Tibial nerve (tissue), 4 donors: ENCODE results near the gene ZNF408. TPM values are rescaled to one million over a fixed set of nuclear protein-coding genes. Genes with fewer than 3 reads are reported as not detected.
"Not testable (repeated sequence)": the region's sequence is repeated elsewhere in the genome, so short reads cannot be mapped to it uniquely, and the experiment has no call there.

ENCODE experiments used
- DNase-seq, 2 donors: peaks; one replicate each; pipeline ENCODE4 v3.0.0-alpha.2; 2019; ENCODE audit warnings: low spot score in 2 of 2
- H3K27ac ChIP-seq, 4 donors: fragments of 200-600 bp; sonication (generic) in 3 of 4; one replicate each; pipeline ENCODE4 v1.5.1; 2017 to 2019; ENCODE audit warnings: mild to moderate bottlenecking in 1 of 4
- H3K27me3 ChIP-seq, 2 donors: fragments of 200-600 bp; sonication (generic) in 1 of 2; one replicate each; pipeline versions ENCODE4 v1.5.1 to v1.6.0; 2017 to 2019
- H3K36me3 ChIP-seq, 3 donors: fragments of 200-600 bp; sonication (generic); one replicate each; pipeline ENCODE4 v1.5.1; 2018 to 2019
- H3K4me1 ChIP-seq, 4 donors: fragments of 200-600 bp; sonication (generic) in 3 of 4; one replicate each; pipeline ENCODE4 v1.5.1; 2017 to 2019
- H3K4me3 ChIP-seq, 4 donors: fragments of 200-600 bp; sonication (generic) in 3 of 4; one replicate each; pipeline ENCODE4 v1.5.1; 2017 to 2019; ENCODE audit warnings: mild to moderate bottlenecking in 1 of 4, moderate library complexity in 1 of 4
- H3K9me3 ChIP-seq, 4 donors: fragments of 200-600 bp; sonication (generic) in 3 of 4; one replicate each; pipeline ENCODE4 v1.5.1; 2017 to 2019
- CTCF ChIP-seq, 5 experiments: fragments of 200-600 bp in 3 of 5; fragments of 450-650 bp in 2 of 5; sonication (generic) in 3 of 5; IDR thresholded peaks; one replicate each; pipeline ENCODE4 v1.5.1; 2016 to 2019; ENCODE audit warnings: antibody characterized with exemption in 5 of 5, mild to moderate bottlenecking in 3 of 5, moderate library complexity in 2 of 5
- EP300 ChIP-seq, 2 donors: sonication (generic); formaldehyde crosslinking; IDR thresholded peaks; one replicate each; pipeline ENCODE4 v1.6.1; 2017; ENCODE audit warnings: antibody characterized with exemption in 2 of 2, mild to moderate bottlenecking in 1 of 2
- POLR2A ChIP-seq, 2 donors: fragments of 450-650 bp; IDR thresholded peaks; one replicate each; pipeline ENCODE4 v1.6.1; 2017; ENCODE audit warnings: antibody characterized with exemption in 2 of 2, mild to moderate bottlenecking in 2 of 2, moderate library complexity in 2 of 2
- WGBS, 2 donors: methylation state at CpG; one replicate each; pipeline ENCODE4 v1.1.5; 2018; 5-methylcytosine and 5-hydroxymethylcytosine counted together
- total RNA-seq, 4 donors: library from RNA; depleted of rRNA; stranded (reverse); fragments of >200 nt; gene quantifications; one replicate each; pipeline ENCODE4 v1.1.0, GENCODE V29; 2016

Gene ZNF408
- total RNA-seq, 4 donors from 2014 or later = 8.8 to 21.6 (median 13.7) TPM

DNA sequence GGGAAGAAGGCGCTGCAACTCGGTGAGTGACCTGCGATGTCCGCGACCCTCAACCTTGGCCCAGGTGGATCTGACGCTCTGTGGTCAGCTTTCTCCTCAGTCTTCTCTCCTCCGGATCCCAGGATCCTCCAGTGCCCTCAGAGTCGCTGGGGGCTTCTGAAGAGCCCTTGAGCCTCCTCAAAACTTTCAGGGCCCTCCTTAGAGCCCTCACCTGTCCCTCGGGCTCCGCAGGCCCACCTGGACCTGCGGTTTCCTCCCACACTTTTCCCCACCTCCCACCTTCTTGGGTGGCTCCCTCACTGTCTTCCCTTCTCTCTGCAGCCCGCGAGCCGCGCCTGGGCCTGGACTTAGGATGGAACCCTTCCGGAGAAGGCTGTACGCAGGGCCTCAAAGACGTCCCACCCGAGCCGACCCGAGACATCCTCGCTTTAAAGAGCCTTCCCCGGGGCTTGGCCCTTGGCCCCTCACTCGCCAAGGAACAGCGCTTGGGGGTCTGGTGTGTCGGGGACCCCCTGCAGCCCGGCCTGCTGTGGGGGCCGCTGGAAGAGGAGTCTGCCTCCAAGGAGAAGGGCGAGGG is 335 bp downstream of the ZNF408 start:
- Histone ChIP-seq H3K9me3 (no peaks in the 10 kb centered on the region), H3K36me3 (peaks cover 3 to 51% (median 25%) of the 10 kb centered on the region in 3 donors), H3K4me1 (peaks cover 0 to 56% (median 44%) of the 10 kb centered on the region in 4 donors), H3K27ac (peak overlapping the region; percentile 80 to 94 (median 92)), H3K27me3 (no peaks in the 10 kb centered on the region), H3K4me3 (peak overlapping the region; percentile 77 to 92 (median 86))
- 1% methylated on average over 27 to 29 of the region's 29 CpGs for WGBS, 2 donors
- TF ChIP-seq CTCF (IDR thresholded peaks at IDR 0.05) (no peak), POLR2A (IDR thresholded peaks at IDR 0.05) (no peak), EP300 (IDR thresholded peaks at IDR 0.05) (no peak)
- DNase-seq = no peak

DNA sequence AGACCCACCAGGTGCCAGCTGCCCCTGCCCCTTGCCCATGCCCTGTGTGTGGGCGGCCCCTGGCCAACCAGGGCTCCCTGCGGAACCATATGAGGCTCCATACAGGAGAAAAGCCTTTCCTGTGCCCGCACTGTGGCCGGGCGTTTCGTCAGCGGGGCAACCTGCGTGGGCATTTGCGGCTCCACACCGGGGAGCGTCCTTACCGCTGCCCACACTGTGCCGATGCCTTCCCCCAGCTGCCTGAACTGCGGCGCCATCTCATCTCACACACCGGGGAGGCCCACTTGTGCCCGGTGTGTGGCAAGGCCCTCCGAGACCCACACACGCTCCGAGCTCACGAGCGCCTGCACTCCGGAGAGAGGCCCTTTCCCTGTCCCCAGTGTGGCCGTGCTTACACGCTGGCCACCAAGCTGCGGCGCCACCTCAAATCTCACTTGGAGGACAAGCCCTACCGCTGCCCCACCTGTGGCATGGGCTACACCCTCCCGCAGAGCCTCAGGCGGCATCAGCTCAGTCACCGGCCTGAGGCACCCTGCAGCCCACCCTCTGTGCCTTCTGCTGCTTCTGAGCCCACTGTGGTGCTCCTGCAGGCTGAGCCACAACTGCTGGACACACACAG is 4.3 kb downstream of the ZNF408 start:
- H3K4me3 ChIP-seq = no peak overlapping the region
- H3K27me3 ChIP-seq = no peaks in the 10 kb centered on the region
- peaks cover 0 to 20% (median 13%) of the 10 kb centered on the region in 4 donors for H3K4me1 ChIP-seq
- TF ChIP-seq CTCF (IDR thresholded peaks at IDR 0.05) = no peak
- TF ChIP-seq EP300 (IDR thresholded peaks at IDR 0.05) = no peak
- no peak for TF ChIP-seq POLR2A (IDR thresholded peaks at IDR 0.05)
- no peaks in the 10 kb centered on the region for H3K9me3 ChIP-seq
- H3K36me3 ChIP-seq = peaks cover 3 to 69% (median 25%) of the 10 kb centered on the region in 3 donors
- DNase-seq = no peak
- WGBS, 2 donors = 95 to 96% methylated on average over 27 to 29 of the region's 31 CpGs
- H3K27ac ChIP-seq = no peak overlapping the region

- Histone ChIP-seq H3K9me3 (no peaks in the 10 kb centered on the region), H3K4me3 (no peak overlapping the region), H3K4me1 (peaks cover 0 to 22% (median 6%) of the 10 kb centered on the region in 4 donors), H3K27me3 (no peaks in the 10 kb centered on the region), H3K27ac (no peak overlapping the region), H3K36me3 (peaks cover 3 to 69% (median 25%) of the 10 kb centered on the region in 3 donors)
- no peak for DNase-seq
- 88 to 89% methylated on average over 7 of the region's 7 CpGs for WGBS, 2 donors
- TF ChIP-seq POLR2A (IDR thresholded peaks at IDR 0.05) (no peak), CTCF (IDR thresholded peaks at IDR 0.05) (no peak), EP300 (IDR thresholded peaks at IDR 0.05) (no peak)
Measured at GRCh38 chr11:46706886-46707285, 6.1 kb downstream of the ZNF408 start.

DNA sequence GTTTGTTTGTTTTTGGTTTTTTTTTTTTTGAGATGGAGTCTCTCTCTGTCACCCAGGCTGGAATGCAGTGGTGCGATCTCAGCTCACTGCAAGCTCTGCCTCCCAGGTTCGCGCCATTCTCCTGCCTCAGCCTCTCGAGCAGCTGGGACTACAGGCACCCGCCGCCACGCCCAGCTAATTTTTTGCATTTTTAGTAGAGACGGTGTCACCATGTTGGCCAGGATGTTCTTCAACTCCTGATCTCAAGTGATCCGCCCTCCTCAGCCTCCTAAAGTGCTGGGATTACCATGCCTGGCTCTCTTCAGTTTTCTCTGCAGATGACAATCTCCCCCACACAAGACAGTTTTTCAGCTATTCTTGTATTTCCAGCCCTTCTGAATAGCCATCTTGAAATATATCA is 8.5 kb downstream of the ZNF408 start:
- not testable (repeated sequence) for DNase-seq, H3K9me3 ChIP-seq, H3K27ac ChIP-seq, H3K4me3 ChIP-seq, H3K27me3 ChIP-seq
- Histone ChIP-seq H3K4me1 (peaks cover 0 to 11% (median 0%) of the 10 kb centered on the region in 4 donors), H3K36me3 (peaks cover 0 to 47% (median 8%) of the 10 kb centered on the region in 3 donors)
- WGBS, 2 donors = 85 to 92% methylated on average over 9 of the region's 9 CpGs

DNA sequence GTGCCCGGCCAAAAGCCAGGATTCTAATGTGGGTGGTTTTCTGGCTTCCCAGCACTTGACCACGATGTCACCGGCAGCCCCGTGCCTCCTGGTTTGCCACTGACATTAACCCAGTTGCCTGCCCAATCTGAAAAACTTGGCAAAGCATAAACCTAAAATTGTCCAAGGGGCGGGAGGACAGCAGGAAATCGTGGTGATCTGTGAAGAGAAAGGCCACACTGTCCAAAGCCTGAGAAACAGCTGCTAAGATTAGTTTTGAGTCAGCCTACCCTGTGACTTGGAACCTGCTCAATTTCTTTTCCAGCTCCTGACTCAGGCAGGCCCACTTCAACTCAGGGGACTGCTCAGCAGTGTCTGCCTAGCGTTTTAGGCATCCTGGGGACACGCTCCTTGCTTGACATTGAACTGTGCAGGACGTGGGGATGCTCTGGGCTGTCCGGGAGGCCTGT is 10.0 kb downstream of the ZNF408 start:
- peak; percentile 17 to 68 for DNase-seq
- Histone ChIP-seq H3K9me3 (no peaks in the 10 kb centered on the region), H3K4me1 (peaks cover 0 to 11% (median 0%) of the 10 kb centered on the region in 4 donors), H3K27ac (peak overlapping the region; percentile 41 to 83 (median 70)), H3K36me3 (peaks cover 0 to 32% (median 0%) of the 10 kb centered on the region in 3 donors), H3K4me3 (no peak overlapping the region), H3K27me3 (no peaks in the 10 kb centered on the region)
- 64 to 66% methylated on average over 10 of the region's 10 CpGs for WGBS, 2 donors
- no peak for TF ChIP-seq POLR2A (IDR thresholded peaks at IDR 0.05)
- peak in 1 of 2 donors; percentile 57 for TF ChIP-seq EP300 (IDR thresholded peaks at IDR 0.05)

DNA sequence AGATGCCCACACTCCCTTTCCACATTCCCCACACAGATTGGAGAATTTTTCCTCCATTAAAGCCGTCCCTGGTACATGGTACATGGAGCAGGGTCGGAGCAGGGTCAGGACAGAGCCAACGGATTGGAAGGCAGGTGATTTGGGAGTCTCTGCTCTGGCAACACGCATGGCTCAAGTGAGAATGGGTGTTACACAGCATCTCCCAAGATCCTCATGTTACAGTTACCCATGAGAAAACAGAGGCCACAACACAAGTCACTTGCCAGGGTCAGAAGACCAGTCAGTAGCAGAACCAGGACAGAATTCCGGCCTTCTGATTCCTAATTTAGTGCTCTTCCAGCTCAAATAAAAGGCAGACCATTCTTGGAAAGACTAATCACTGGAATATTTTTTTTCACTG is 10.5 kb downstream of the ZNF408 start:
- DNase-seq = no peak
- H3K4me3 ChIP-seq = no peak overlapping the region
- WGBS, 2 donors = 68 to 80% methylated on average over 5 of the region's 5 CpGs
- peaks cover 0 to 11% (median 0%) of the 10 kb centered on the region in 4 donors for H3K4me1 ChIP-seq
- no peaks in the 10 kb centered on the region for H3K9me3 ChIP-seq
- peak overlapping the region; percentile 41 to 83 (median 70) for H3K27ac ChIP-seq
- no peak for TF ChIP-seq CTCF (IDR thresholded peaks at IDR 0.05)
- TF ChIP-seq POLR2A (IDR thresholded peaks at IDR 0.05) = no peak
- TF ChIP-seq EP300 (IDR thresholded peaks at IDR 0.05) = peak in 1 of 2 donors; percentile 3
- H3K36me3 ChIP-seq = peaks cover 0 to 28% (median 0%) of the 10 kb centered on the region in 3 donors
- H3K27me3 ChIP-seq = no peaks in the 10 kb centered on the region
